ENCODE results near the gene EARS2. TPM values are rescaled to one million over a fixed set of nuclear protein-coding genes. Genes with fewer than 3 reads are reported as not detected.

EARS2 gene
- total RNA-seq, 1 experiment from 2014 or later: 50.1 TPM

DNA sequence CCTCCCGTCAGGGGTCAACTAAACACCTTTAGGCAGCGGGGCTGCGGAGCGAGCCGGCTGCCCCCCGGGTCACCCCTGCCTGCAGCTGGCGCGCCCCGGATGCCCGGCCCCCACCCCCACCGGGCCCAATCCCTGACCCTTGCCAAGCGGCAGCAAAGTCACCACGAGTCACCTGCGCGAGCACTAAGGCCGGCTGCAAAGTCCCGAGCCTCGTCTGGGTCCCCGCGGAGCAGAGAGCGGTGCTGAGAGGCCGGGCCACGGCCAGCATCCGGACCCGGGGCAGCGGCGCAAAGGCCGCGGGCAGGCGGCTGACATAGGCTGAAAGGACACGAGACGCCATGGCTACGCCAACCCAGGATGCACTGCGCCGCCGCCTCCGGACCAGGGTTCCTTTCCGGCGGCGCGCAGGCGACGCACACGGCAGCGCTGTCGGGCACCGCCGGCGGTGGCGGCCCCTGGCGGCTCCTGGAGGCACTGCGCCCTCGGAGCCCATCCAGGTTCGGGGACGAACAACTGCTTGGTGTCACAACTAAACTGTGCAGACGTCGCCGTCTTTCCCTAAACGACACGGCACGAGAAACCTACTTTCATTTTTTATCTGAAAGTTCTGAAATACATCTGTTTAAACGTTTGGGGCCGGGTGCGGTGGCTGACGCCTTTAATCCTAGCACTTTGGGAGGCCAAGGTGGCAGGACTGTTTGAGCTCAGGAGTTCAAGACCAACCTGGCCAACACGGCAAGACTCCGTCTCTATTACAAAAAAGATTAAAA, 39.0 kb upstream of the EARS2 start, which contains the start of gene NDUFAB1:
Gene NDUFAB1 (minus strand): TSS at position 366 of the 770 bp plus-strand sequence. CDS start 26 bp downstream, at position 340.
- no peak within 1 kb of the TSS for H3K4ac ChIP-seq (ENCODE audit: low read depth, low read length)
- H3K18ac ChIP-seq (ENCODE audit: insufficient read length, low read depth, low read length): peak within 1 kb of the TSS; percentile 52
- H3K4me3 Mint-ChIP-seq: peak within 1 kb of the TSS; percentile 86 to 89
- no peak within 1 kb of the TSS for H2AK5ac ChIP-seq (ENCODE audit: insufficient read length, low read length)
- H3K56ac ChIP-seq (ENCODE audit: insufficient read length, low read depth, low read length): no peak within 1 kb of the TSS
- no peaks in the 10 kb centered on the region for H3K27me3 Mint-ChIP-seq (ENCODE audit: low read depth)
- H4K20me1 ChIP-seq (ENCODE audit: control insufficient read depth, insufficient read depth, insufficient read length): no peaks in the 10 kb centered on the region
- H3K27me3 ChIP-seq (ENCODE audit: insufficient read depth, low read length): no peaks in the 10 kb centered on the region
- H3K14ac ChIP-seq (ENCODE audit: insufficient read depth, low read length): peak within 1 kb of the TSS; percentile 77
- H4K5ac ChIP-seq (ENCODE audit: insufficient read length, low read depth, low read length): no peak within 1 kb of the TSS
- no peak within 1 kb of the TSS for H2BK5ac ChIP-seq (ENCODE audit: insufficient read length, low read length)
- peaks cover 27% of the 10 kb centered on the region; the same call in 1 of the 2 replicates for H3K79me2 ChIP-seq (ENCODE audit: insufficient read depth, low read length)
- H3K27ac ChIP-seq (ENCODE audit: insufficient read length, low read depth, low read length): no peak within 1 kb of the TSS
- no peak within 1 kb of the TSS for H4K8ac ChIP-seq (replicated peaks; ENCODE audit: insufficient read length, low read depth, low read length)
- H3K4me2 ChIP-seq (ENCODE audit: insufficient read depth, insufficient read length, low read length): peak within 1 kb of the TSS; percentile 97
- no peaks in the 10 kb centered on the region for H3K4me1 ChIP-seq (ENCODE audit: insufficient read depth, low read length)
- no peak within 1 kb of the TSS for H2AFZ ChIP-seq (ENCODE audit: low read length)
- no peak within 1 kb of the TSS for H2BK12ac ChIP-seq (ENCODE audit: insufficient read length, low read depth, low read length)
- peak within 1 kb of the TSS; percentile 95 for H3K9ac ChIP-seq (ENCODE audit: extremely low read depth, insufficient read length, low read length)
- H3K79me1 ChIP-seq (ENCODE audit: insufficient read depth, low read depth, low read length, poor library complexity, severe bottlenecking): peaks cover 3% of the 10 kb centered on the region
- H3K4me1 Mint-ChIP-seq: peaks cover 26 to 36% of the 10 kb centered on the region in 2 experiments
- H3K23ac ChIP-seq (ENCODE audit: insufficient read length, low read depth, low read length): peak within 1 kb of the TSS; percentile 25
- H3K9me3 Mint-ChIP-seq: no peaks in the 10 kb centered on the region
- H2BK120ac ChIP-seq (ENCODE audit: low read depth, low read length, poor library complexity, severe bottlenecking): no peak within 1 kb of the TSS
- H3K36me3 Mint-ChIP-seq (ENCODE audit: insufficient read depth in 1 of 3, low read depth in 3 of 3): peaks cover 9 to 30% (median 20%) of the 10 kb centered on the region in 3 experiments
- H3K9me3 ChIP-seq (ENCODE audit: control insufficient read depth, low read depth, low read length): no peaks in the 10 kb centered on the region
- no peak within 1 kb of the TSS for H4K91ac ChIP-seq (ENCODE audit: insufficient read length, low read depth, low read length)
- H3K27ac Mint-ChIP-seq: peak within 1 kb of the TSS; percentile 53 to 90 (median 76)
- DNase-seq: peak; percentile 89
- H2BK15ac ChIP-seq (ENCODE audit: low read depth, low read length): no peak within 1 kb of the TSS
- H3T11ph ChIP-seq (ENCODE audit: low read length): no peak within 1 kb of the TSS
- H3K23me2 ChIP-seq (ENCODE audit: insufficient read length, low read depth, low read length, poor library complexity, severe bottlenecking): peaks cover 7% of the 10 kb centered on the region
- no CpG with 5 or more reads among the region's 67 CpGs for WGBS (ENCODE audit: extremely low coverage, insufficient read length, low lambda C conversion rate)
- no peak within 1 kb of the TSS for H2BK20ac ChIP-seq (ENCODE audit: low read depth, low read length, poor library complexity, severe bottlenecking)
- TF ChIP-seq, protein P1, sequence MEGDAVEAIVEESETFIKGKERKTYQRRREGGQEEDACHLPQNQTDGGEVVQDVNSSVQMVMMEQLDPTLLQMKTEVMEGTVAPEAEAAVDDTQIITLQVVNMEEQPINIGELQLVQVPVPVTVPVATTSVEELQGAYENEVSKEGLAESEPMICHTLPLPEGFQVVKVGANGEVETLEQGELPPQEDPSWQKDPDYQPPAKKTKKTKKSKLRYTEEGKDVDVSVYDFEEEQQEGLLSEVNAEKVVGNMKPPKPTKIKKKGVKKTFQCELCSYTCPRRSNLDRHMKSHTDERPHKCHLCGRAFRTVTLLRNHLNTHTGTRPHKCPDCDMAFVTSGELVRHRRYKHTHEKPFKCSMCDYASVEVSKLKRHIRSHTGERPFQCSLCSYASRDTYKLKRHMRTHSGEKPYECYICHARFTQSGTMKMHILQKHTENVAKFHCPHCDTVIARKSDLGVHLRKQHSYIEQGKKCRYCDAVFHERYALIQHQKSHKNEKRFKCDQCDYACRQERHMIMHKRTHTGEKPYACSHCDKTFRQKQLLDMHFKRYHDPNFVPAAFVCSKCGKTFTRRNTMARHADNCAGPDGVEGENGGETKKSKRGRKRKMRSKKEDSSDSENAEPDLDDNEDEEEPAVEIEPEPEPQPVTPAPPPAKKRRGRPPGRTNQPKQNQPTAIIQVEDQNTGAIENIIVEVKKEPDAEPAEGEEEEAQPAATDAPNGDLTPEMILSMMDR (conservative IDR thresholded peaks at IDR 0.05): peak; percentile 99

All from H9 (cell line).